ENCODE data around the gene ABI2.
"Not testable (repeated sequence)": the region's sequence is repeated elsewhere in the genome, so short reads cannot be mapped to it uniquely, and the experiment has no call there.

DNA sequence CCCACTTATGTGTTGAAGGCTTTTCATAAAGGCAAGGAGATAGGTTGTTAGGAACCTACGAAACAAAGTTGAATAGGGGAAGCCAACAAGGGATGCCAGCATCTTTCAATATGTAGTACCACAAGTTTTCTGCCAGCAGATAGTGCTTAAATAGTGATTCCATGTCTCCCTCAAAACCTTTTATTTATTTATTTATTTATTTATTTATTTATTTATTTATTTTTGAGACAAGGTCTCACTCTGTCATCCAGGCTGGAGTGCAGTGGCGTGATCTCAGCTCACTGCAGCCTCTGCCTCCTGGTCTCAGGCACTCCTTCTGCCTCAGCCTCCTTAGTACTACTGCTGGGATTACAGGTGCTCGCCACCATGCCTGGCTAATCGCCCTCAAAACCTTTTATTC lies 14.2 kb downstream of the ABI2 start:
- TF ChIP-seq, protein P1, sequence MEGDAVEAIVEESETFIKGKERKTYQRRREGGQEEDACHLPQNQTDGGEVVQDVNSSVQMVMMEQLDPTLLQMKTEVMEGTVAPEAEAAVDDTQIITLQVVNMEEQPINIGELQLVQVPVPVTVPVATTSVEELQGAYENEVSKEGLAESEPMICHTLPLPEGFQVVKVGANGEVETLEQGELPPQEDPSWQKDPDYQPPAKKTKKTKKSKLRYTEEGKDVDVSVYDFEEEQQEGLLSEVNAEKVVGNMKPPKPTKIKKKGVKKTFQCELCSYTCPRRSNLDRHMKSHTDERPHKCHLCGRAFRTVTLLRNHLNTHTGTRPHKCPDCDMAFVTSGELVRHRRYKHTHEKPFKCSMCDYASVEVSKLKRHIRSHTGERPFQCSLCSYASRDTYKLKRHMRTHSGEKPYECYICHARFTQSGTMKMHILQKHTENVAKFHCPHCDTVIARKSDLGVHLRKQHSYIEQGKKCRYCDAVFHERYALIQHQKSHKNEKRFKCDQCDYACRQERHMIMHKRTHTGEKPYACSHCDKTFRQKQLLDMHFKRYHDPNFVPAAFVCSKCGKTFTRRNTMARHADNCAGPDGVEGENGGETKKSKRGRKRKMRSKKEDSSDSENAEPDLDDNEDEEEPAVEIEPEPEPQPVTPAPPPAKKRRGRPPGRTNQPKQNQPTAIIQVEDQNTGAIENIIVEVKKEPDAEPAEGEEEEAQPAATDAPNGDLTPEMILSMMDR (conservative IDR thresholded peaks at IDR 0.05 in 1 of 2, IDR thresholded peaks at IDR 0.05 in 1 of 2; ENCODE audit: low read depth in 1 of 2, low read length in 2 of 2) = not testable (repeated sequence)
- not testable (repeated sequence) for TF ChIP-seq EZH2 (IDR thresholded peaks at IDR 0.05; ENCODE audit: low read length, missing control alignments)

All from fibroblast of lung (primary cell).